GM23338 (cell line): ENCODE results near the gene PDSS2.

Experiments used
- CREB1 ChIP-seq: fragments of 250-450 bp; sonication (Bioruptor Pico); IDR thresholded peaks from 2 replicates; pipeline ENCODE4 v1.5.0; 2020; ENCODE audit warnings: low read depth, mild to moderate bottlenecking, moderate library complexity
- EZH2 ChIP-seq: fragments of 200-600 bp; sonication (generic); IDR thresholded peaks from one replicate; pipeline ENCODE4 v1.8.0; 2017; ENCODE audit warnings: antibody characterized with exemption, mild to moderate bottlenecking, low read depth; ENCODE audit not compliant: unreplicated experiment
- EZH2phosphoT487 ChIP-seq: fragments of 200-600 bp; sonication (generic); IDR thresholded peaks from one replicate; pipeline ENCODE4 v1.8.1; 2018; ENCODE audit warnings: antibody characterized with exemption; ENCODE audit not compliant: unreplicated experiment
- JUNB ChIP-seq: IDR thresholded peaks from one replicate; pipeline ENCODE4 v1.6.1; 2016; ENCODE audit warnings: antibody characterized with exemption; ENCODE audit not compliant: unreplicated experiment
- NANOG ChIP-seq: IDR thresholded peaks from 2 replicates; pipeline ENCODE4 v1.6.1; 2016; ENCODE audit warnings: antibody characterized with exemption, borderline replicate concordance
- POLR2AphosphoS5 ChIP-seq: IDR thresholded peaks from 2 replicates; pipeline ENCODE4 v1.6.1; 2016; ENCODE audit warnings: antibody characterized with exemption, low read depth
- STAT1 ChIP-seq: IDR thresholded peaks from one replicate; pipeline ENCODE4 v1.6.1; 2016; ENCODE audit warnings: antibody characterized with exemption; ENCODE audit not compliant: unreplicated experiment
- ZNF114 ChIP-seq: fragments of 250-450 bp; sonication (Bioruptor Pico); IDR thresholded peaks from 2 replicates; pipeline ENCODE4 v1.5.0; 2020; ENCODE audit warnings: mild to moderate bottlenecking, moderate library complexity
- ZNF331 ChIP-seq: fragments of 250-450 bp; sonication (Bioruptor Pico); IDR thresholded peaks from 2 replicates; pipeline ENCODE4 v1.5.0; 2020; ENCODE audit warnings: low read depth, mild to moderate bottlenecking, moderate library complexity
- TF ChIP-seq, protein P1 (sequence below), 2 experiments: fragments of 200-600 bp in 1 of 2; sonication (generic) in 1 of 2; conservative IDR thresholded peaks; 2 replicates each; pipeline versions ENCODE4 v1.5.1 to v1.6.1; 2016 to 2017; ENCODE audit warnings: antibody characterized with exemption in 2 of 2, low read depth in 2 of 2, mild to moderate bottlenecking in 2 of 2, moderate library complexity in 1 of 2
- TF ChIP-seq, protein P2 (sequence below): IDR thresholded peaks from one replicate; pipeline ENCODE4 v1.6.1; 2018; ENCODE audit warnings: antibody characterized with exemption; ENCODE audit not compliant: unreplicated experiment
- TF ChIP-seq, protein P3 (sequence below): fragments of 250-450 bp; sonication (Bioruptor Pico); IDR thresholded peaks from 2 replicates; pipeline ENCODE4 v1.5.0; 2020; ENCODE audit warnings: mild to moderate bottlenecking, moderate library complexity
- TF ChIP-seq, protein P4 (sequence below): IDR thresholded peaks from 2 replicates; pipeline ENCODE4 v1.6.1; 2016; ENCODE audit warnings: antibody characterized with exemption

DNA sequence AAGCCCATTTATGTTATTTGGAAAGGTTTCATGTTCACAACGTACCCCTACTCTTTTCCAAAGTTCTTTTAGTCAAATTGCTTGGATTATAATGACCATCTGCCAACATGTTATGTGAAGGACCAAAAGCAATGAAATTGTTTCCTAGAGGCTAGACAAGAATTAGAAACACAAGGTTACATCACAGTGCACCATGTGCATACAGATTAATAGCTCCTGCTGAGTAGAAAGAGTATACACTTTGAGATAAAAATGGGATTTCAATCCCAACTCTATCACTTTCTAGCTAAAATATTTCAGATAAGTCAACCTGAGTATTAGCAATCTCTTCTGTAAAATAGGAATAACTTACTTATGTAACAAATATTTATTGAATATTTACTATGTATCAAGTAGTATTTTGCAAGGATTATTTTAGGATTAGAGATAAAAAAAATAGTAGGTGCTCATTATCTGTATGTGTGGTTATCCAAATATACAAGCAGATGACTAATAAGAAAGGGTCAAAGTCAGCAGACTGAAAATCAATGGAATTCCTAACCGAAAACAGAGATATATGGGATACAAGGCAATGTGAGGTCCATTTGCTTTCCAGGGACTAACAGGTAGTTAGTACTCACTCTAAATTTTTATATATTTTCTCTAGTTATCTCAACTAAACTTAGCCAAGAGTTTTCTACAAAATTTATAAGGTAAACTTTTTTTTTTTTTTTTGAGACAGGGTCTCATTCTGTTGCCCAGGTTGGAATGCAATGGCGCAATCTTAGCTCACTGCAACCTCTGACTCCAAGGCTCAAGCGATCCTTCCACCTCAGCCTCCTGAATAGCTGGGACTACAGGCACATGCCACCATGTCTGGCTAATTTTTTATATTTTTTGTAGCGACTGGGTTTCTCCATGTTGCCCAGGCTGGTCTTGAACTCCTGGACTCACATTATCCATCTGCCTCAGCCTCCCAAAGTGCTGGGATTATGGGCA, 127.7 kb downstream of the PDSS2 start:
- no peak for TF ChIP-seq POLR2AphosphoS5
- TF ChIP-seq, protein P1, sequence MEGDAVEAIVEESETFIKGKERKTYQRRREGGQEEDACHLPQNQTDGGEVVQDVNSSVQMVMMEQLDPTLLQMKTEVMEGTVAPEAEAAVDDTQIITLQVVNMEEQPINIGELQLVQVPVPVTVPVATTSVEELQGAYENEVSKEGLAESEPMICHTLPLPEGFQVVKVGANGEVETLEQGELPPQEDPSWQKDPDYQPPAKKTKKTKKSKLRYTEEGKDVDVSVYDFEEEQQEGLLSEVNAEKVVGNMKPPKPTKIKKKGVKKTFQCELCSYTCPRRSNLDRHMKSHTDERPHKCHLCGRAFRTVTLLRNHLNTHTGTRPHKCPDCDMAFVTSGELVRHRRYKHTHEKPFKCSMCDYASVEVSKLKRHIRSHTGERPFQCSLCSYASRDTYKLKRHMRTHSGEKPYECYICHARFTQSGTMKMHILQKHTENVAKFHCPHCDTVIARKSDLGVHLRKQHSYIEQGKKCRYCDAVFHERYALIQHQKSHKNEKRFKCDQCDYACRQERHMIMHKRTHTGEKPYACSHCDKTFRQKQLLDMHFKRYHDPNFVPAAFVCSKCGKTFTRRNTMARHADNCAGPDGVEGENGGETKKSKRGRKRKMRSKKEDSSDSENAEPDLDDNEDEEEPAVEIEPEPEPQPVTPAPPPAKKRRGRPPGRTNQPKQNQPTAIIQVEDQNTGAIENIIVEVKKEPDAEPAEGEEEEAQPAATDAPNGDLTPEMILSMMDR (conservative IDR thresholded peaks at IDR 0.05; ENCODE audit: low read depth in 2 of 2) = no peak
- TF ChIP-seq EZH2 = no peak
- no peak for TF ChIP-seq EZH2phosphoT487
- TF ChIP-seq, protein P2, sequence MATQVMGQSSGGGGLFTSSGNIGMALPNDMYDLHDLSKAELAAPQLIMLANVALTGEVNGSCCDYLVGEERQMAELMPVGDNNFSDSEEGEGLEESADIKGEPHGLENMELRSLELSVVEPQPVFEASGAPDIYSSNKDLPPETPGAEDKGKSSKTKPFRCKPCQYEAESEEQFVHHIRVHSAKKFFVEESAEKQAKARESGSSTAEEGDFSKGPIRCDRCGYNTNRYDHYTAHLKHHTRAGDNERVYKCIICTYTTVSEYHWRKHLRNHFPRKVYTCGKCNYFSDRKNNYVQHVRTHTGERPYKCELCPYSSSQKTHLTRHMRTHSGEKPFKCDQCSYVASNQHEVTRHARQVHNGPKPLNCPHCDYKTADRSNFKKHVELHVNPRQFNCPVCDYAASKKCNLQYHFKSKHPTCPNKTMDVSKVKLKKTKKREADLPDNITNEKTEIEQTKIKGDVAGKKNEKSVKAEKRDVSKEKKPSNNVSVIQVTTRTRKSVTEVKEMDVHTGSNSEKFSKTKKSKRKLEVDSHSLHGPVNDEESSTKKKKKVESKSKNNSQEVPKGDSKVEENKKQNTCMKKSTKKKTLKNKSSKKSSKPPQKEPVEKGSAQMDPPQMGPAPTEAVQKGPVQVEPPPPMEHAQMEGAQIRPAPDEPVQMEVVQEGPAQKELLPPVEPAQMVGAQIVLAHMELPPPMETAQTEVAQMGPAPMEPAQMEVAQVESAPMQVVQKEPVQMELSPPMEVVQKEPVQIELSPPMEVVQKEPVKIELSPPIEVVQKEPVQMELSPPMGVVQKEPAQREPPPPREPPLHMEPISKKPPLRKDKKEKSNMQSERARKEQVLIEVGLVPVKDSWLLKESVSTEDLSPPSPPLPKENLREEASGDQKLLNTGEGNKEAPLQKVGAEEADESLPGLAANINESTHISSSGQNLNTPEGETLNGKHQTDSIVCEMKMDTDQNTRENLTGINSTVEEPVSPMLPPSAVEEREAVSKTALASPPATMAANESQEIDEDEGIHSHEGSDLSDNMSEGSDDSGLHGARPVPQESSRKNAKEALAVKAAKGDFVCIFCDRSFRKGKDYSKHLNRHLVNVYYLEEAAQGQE = no peak
- no peak for TF ChIP-seq NANOG
- no peak for TF ChIP-seq JUNB
- TF ChIP-seq, protein P3, sequence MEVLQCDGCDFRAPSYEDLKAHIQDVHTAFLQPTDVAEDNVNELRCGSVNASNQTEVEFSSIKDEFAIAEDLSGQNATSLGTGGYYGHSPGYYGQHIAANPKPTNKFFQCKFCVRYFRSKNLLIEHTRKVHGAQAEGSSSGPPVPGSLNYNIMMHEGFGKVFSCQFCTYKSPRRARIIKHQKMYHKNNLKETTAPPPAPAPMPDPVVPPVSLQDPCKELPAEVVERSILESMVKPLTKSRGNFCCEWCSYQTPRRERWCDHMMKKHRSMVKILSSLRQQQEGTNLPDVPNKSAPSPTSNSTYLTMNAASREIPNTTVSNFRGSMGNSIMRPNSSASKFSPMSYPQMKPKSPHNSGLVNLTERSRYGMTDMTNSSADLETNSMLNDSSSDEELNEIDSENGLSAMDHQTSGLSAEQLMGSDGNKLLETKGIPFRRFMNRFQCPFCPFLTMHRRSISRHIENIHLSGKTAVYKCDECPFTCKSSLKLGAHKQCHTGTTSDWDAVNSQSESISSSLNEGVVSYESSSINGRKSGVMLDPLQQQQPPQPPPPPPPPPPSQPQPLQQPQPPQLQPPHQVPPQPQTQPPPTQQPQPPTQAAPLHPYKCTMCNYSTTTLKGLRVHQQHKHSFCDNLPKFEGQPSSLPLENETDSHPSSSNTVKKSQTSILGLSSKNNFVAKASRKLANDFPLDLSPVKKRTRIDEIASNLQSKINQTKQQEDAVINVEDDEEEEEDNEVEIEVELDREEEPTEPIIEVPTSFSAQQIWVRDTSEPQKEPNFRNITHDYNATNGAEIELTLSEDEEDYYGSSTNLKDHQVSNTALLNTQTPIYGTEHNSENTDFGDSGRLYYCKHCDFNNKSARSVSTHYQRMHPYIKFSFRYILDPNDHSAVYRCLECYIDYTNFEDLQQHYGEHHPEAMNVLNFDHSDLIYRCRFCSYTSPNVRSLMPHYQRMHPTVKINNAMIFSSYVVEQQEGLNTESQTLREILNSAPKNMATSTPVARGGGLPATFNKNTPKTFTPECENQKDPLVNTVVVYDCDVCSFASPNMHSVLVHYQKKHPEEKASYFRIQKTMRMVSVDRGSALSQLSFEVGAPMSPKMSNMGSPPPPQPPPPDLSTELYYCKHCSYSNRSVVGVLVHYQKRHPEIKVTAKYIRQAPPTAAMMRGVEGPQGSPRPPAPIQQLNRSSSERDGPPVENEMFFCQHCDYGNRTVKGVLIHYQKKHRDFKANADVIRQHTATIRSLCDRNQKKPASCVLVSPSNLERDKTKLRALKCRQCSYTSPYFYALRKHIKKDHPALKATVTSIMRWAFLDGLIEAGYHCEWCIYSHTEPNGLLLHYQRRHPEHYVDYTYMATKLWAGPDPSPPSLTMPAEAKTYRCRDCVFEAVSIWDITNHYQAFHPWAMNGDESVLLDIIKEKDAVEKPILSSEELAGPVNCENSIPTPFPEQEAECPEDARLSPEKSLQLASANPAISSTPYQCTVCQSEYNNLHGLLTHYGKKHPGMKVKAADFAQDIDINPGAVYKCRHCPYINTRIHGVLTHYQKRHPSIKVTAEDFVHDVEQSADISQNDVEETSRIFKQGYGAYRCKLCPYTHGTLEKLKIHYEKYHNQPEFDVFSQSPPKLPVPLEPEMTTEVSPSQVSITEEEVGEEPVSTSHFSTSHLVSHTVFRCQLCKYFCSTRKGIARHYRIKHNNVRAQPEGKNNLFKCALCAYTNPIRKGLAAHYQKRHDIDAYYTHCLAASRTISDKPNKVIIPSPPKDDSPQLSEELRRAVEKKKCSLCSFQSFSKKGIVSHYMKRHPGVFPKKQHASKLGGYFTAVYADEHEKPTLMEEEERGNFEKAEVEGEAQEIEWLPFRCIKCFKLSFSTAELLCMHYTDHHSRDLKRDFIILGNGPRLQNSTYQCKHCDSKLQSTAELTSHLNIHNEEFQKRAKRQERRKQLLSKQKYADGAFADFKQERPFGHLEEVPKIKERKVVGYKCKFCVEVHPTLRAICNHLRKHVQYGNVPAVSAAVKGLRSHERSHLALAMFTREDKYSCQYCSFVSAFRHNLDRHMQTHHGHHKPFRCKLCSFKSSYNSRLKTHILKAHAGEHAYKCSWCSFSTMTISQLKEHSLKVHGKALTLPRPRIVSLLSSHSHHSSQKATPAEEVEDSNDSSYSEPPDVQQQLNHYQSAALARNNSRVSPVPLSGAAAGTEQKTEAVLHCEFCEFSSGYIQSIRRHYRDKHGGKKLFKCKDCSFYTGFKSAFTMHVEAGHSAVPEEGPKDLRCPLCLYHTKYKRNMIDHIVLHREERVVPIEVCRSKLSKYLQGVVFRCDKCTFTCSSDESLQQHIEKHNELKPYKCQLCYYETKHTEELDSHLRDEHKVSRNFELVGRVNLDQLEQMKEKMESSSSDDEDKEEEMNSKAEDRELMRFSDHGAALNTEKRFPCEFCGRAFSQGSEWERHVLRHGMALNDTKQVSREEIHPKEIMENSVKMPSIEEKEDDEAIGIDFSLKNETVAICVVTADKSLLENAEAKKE (CRISPR knock-in tag) = no peak
- no peak for TF ChIP-seq CREB1 (CRISPR knock-in tag)
- TF ChIP-seq ZNF331 (CRISPR knock-in tag) = no peak
- TF ChIP-seq, protein P4, sequence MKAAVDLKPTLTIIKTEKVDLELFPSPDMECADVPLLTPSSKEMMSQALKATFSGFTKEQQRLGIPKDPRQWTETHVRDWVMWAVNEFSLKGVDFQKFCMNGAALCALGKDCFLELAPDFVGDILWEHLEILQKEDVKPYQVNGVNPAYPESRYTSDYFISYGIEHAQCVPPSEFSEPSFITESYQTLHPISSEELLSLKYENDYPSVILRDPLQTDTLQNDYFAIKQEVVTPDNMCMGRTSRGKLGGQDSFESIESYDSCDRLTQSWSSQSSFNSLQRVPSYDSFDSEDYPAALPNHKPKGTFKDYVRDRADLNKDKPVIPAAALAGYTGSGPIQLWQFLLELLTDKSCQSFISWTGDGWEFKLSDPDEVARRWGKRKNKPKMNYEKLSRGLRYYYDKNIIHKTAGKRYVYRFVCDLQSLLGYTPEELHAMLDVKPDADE = no peak
- no peak for TF ChIP-seq ZNF114 (CRISPR knock-in tag)
- no peak for TF ChIP-seq STAT1
